Neural cell (in vitro differentiated cells): Measurements from ENCODE around the gene CD2AP. TPM values are rescaled to one million over a fixed set of nuclear protein-coding genes. Genes with fewer than 3 reads are reported as not detected.

Experiments
- H2AFZ ChIP-seq: fragments of 200-600, 300-800 bp; sonication (generic), shearing (Covaris generic); 2 replicates; pipeline ENCODE4 v1.6.0; 2014; ENCODE audit warnings: low read depth, mild to moderate bottlenecking, antibody characterized with exemption, low read length, moderate library complexity
- H3F3A ChIP-seq: fragments of 200-600 bp; shearing (Covaris generic); 2 replicates; pipeline ENCODE4 v1.6.1; 2016; ENCODE audit warnings: mild to moderate bottlenecking, moderate library complexity, mixed read lengths, antibody characterized with exemption, low read length; ENCODE audit not compliant: insufficient read depth, poor library complexity, severe bottlenecking
- H3K27ac ChIP-seq: fragments of 200-600, 300-800 bp; sonication (generic), shearing (Covaris generic); 2 replicates; pipeline ENCODE4 v1.5.1; 2014; ENCODE audit warnings: mild to moderate bottlenecking, low read length, moderate library complexity
- H3K27me3 ChIP-seq: fragments of 300-800, 200-600 bp; sonication (generic), shearing (Covaris generic); 2 replicates; pipeline ENCODE4 v1.6.0; 2014; ENCODE audit warnings: mild to moderate bottlenecking, low read depth, low read length, moderate library complexity; ENCODE audit not compliant: insufficient read depth
- H3K36me3 ChIP-seq: fragments of 300-800, 200-600 bp; sonication (generic), shearing (Covaris generic); 2 replicates; pipeline ENCODE4 v1.5.1; 2014; ENCODE audit warnings: mild to moderate bottlenecking, antibody characterized with exemption, low read length, moderate library complexity; ENCODE audit not compliant: insufficient read depth
- H3K4me2 ChIP-seq: fragments of 300-800, 200-600 bp; sonication (generic), shearing (Covaris generic); 2 replicates; pipeline ENCODE4 v1.6.0; 2014; ENCODE audit warnings: mild to moderate bottlenecking, low read length
- H3K4me3 ChIP-seq: fragments of 300-800, 200-600 bp; sonication (generic), shearing (Covaris generic); 2 replicates; pipeline ENCODE4 v1.5.1; 2014; ENCODE audit warnings: mild to moderate bottlenecking, low read length, moderate library complexity
- H3K79me2 ChIP-seq: fragments of 200-600 bp; shearing (Covaris generic); replicated peaks from 2 replicates; pipeline ENCODE4 v1.6.0; 2014; ENCODE audit warnings: mild to moderate bottlenecking, low read length, moderate library complexity; ENCODE audit not compliant: insufficient read depth
- H3K9ac ChIP-seq: fragments of 300-800, 200-600 bp; sonication (generic), shearing (Covaris generic); 2 replicates; pipeline ENCODE4 v1.6.1; 2016; ENCODE audit warnings: mild to moderate bottlenecking, low read length, mixed read lengths
- H3K9me2 ChIP-seq: fragments of 200-600 bp; shearing (Covaris generic); 2 replicates; pipeline ENCODE4 v1.6.1; 2016; ENCODE audit warnings: mild to moderate bottlenecking, low read length, mixed read lengths; ENCODE audit not compliant: insufficient read depth
- H3K9me3 ChIP-seq: fragments of 200-600, 300-800 bp; sonication (generic), shearing (Covaris generic); 2 replicates; pipeline ENCODE4 v1.6.1; 2016; ENCODE audit warnings: mild to moderate bottlenecking, mixed run types, low read length, moderate library complexity, mixed read lengths
- H4K20me1 ChIP-seq: fragments of 200-600 bp; shearing (Covaris generic); 2 replicates; pipeline ENCODE4 v1.6.1; 2016; ENCODE audit warnings: mild to moderate bottlenecking, mixed run types; ENCODE audit not compliant: insufficient read depth
- EP300 ChIP-seq: fragments of 450-650 bp; conservative IDR thresholded peaks from 2 replicates; pipeline ENCODE4 v1.6.1; 2014; ENCODE audit warnings: antibody characterized with exemption, mild to moderate bottlenecking, moderate library complexity; ENCODE audit not compliant: poor library complexity, severe bottlenecking
- EZH2 ChIP-seq: fragments of 200-600, 300-800 bp; shearing (Covaris generic), sonication (generic); IDR thresholded peaks from 2 replicates; pipeline ENCODE4 v1.6.1; 2014; ENCODE audit warnings: antibody characterized with exemption, low read length, borderline replicate concordance, mild to moderate bottlenecking; ENCODE audit not compliant: insufficient read depth, poor library complexity, severe bottlenecking
- MXI1 ChIP-seq: fragments of 450-650 bp; conservative IDR thresholded peaks from 2 replicates; pipeline ENCODE4 v1.6.1; 2014; ENCODE audit warnings: antibody characterized with exemption, mild to moderate bottlenecking; ENCODE audit not compliant: poor library complexity, severe bottlenecking
- POLR2AphosphoS5 ChIP-seq: IDR thresholded peaks from 2 replicates; pipeline ENCODE4 v1.6.1; 2012
- RAD21 ChIP-seq: fragments of 450-650 bp; conservative IDR thresholded peaks from 2 replicates; pipeline ENCODE4 v1.6.1; 2014; ENCODE audit warnings: antibody characterized with exemption, mild to moderate bottlenecking, moderate library complexity
- SMC3 ChIP-seq: fragments of 450-650 bp; conservative IDR thresholded peaks from 2 replicates; pipeline ENCODE4 v1.6.1; 2014; ENCODE audit warnings: antibody characterized with exemption, mild to moderate bottlenecking, moderate library complexity; ENCODE audit not compliant: poor library complexity
- TAF1 ChIP-seq: IDR thresholded peaks from 2 replicates; pipeline ENCODE4 v1.6.1; 2012; ENCODE audit warnings: low read depth
- polyA plus RNA-seq: library from polyadenylated mRNA; depleted of rRNA; stranded (reverse); fragments of >200 nt; gene quantifications from 2 replicates; pipeline ENCODE4 v1.2.3, GENCODE V29; 2014
- small RNA-seq, 3 experiments: library from RNA; depleted of rRNA; stranded (forward); fragments of <200 nt; gene quantifications; one replicate each; pipeline ENCODE3, GENCODE V24; 2012
- TF ChIP-seq, protein P1 (sequence below): IDR thresholded peaks from 2 replicates; pipeline ENCODE4 v1.6.1; 2012; ENCODE audit warnings: borderline replicate concordance
- TF ChIP-seq, protein P2 (sequence below): fragments of 450-650 bp; IDR thresholded peaks from 2 replicates; pipeline ENCODE4 v1.5.1; 2014; ENCODE audit warnings: antibody characterized with exemption, mild to moderate bottlenecking, moderate library complexity; ENCODE audit not compliant: poor library complexity, severe bottlenecking

Gene CD2AP
- polyA plus RNA-seq, 1 donor from 2014 or later: 16.8 TPM

DNA sequence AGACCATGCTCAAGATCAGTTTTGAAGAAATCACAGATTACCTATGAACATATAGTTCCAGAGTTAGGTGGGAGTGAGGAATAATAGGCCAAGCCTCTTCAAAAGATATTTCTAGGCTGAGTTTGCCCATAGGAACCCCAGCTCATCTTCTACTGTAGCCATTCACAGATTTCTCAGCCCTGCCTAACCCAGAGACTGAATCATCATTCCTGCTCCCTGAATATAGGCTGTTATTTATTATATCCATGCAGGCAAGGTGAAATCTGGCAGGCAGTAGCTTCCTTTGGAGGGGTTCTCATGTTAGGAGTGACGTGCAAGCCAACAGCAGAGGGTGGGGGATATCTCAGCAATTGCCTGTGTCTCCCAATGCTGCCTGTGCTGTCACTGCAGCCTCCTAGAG lies 195.2 kb downstream of the CD2AP start:
- Histone ChIP-seq H3K9ac (no peak overlapping the region), H3F3A (no peaks in the 10 kb centered on the region), H4K20me1 (no peaks in the 10 kb centered on the region), H3K4me2 (no peak overlapping the region), H3K36me3 (no peaks in the 10 kb centered on the region), H2AFZ (no peak overlapping the region), H3K27ac (no peak overlapping the region), H3K27me3 (no peaks in the 10 kb centered on the region), H3K9me3 (no peaks in the 10 kb centered on the region), H3K9me2 (no peaks in the 10 kb centered on the region), H3K4me3 (no peak overlapping the region), H3K79me2 (no peaks in the 10 kb centered on the region)
- TF ChIP-seq EZH2 (no peak), RAD21 (no peak), MXI1 (no peak), EP300 (no peak)
- TF ChIP-seq, protein P1, sequence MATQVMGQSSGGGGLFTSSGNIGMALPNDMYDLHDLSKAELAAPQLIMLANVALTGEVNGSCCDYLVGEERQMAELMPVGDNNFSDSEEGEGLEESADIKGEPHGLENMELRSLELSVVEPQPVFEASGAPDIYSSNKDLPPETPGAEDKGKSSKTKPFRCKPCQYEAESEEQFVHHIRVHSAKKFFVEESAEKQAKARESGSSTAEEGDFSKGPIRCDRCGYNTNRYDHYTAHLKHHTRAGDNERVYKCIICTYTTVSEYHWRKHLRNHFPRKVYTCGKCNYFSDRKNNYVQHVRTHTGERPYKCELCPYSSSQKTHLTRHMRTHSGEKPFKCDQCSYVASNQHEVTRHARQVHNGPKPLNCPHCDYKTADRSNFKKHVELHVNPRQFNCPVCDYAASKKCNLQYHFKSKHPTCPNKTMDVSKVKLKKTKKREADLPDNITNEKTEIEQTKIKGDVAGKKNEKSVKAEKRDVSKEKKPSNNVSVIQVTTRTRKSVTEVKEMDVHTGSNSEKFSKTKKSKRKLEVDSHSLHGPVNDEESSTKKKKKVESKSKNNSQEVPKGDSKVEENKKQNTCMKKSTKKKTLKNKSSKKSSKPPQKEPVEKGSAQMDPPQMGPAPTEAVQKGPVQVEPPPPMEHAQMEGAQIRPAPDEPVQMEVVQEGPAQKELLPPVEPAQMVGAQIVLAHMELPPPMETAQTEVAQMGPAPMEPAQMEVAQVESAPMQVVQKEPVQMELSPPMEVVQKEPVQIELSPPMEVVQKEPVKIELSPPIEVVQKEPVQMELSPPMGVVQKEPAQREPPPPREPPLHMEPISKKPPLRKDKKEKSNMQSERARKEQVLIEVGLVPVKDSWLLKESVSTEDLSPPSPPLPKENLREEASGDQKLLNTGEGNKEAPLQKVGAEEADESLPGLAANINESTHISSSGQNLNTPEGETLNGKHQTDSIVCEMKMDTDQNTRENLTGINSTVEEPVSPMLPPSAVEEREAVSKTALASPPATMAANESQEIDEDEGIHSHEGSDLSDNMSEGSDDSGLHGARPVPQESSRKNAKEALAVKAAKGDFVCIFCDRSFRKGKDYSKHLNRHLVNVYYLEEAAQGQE: no peak

DNA sequence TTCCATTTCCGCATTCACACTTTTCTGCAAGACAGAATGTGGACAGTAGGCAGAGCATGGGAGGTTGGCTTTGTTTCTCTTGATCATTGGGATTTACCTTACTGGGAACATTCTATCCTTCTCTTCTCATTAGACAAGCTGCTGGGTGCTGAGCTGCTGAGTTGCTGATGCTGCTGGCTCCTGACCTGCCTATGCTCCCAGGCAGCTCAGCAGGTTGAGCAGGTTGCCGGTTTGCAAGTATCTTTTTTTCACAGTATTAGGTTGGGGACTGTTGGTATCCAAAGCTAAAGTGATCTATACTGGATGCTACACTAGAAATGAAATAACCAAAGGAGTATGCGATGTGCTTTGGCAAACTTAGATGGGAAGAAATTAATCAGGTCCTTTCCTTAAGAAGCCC lies 197.1 kb downstream of the CD2AP start:
- Histone ChIP-seq H3K4me3 (no peak overlapping the region), H3K9me3 (no peaks in the 10 kb centered on the region), H4K20me1 (no peaks in the 10 kb centered on the region), H3F3A (no peaks in the 10 kb centered on the region), H3K9me2 (no peaks in the 10 kb centered on the region), H3K9ac (no peak overlapping the region), H3K27me3 (no peaks in the 10 kb centered on the region), H3K36me3 (no peaks in the 10 kb centered on the region), H3K27ac (no peak overlapping the region), H3K4me2 (no peak overlapping the region), H2AFZ (no peak overlapping the region), H3K79me2 (no peaks in the 10 kb centered on the region)
- TF ChIP-seq, protein P2, sequence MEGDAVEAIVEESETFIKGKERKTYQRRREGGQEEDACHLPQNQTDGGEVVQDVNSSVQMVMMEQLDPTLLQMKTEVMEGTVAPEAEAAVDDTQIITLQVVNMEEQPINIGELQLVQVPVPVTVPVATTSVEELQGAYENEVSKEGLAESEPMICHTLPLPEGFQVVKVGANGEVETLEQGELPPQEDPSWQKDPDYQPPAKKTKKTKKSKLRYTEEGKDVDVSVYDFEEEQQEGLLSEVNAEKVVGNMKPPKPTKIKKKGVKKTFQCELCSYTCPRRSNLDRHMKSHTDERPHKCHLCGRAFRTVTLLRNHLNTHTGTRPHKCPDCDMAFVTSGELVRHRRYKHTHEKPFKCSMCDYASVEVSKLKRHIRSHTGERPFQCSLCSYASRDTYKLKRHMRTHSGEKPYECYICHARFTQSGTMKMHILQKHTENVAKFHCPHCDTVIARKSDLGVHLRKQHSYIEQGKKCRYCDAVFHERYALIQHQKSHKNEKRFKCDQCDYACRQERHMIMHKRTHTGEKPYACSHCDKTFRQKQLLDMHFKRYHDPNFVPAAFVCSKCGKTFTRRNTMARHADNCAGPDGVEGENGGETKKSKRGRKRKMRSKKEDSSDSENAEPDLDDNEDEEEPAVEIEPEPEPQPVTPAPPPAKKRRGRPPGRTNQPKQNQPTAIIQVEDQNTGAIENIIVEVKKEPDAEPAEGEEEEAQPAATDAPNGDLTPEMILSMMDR: no peak
- TF ChIP-seq POLR2AphosphoS5 (no peak), SMC3 (no peak), EP300 (no peak), TAF1 (no peak), MXI1 (no peak), RAD21 (no peak), EZH2 (no peak)
- TF ChIP-seq, protein P1: no peak

Small RNA genes lying within 50 kb of the gene (small RNA-seq; reads per million reads assigned to genes)
- gene RF00019: 0 to 1.2 (median 0) reads per million in 3 experiments

Other genes starting within 250 kb of the CD2AP start
- gene TNFRSF21, start 167.9 kb upstream of the CD2AP start, polyA plus RNA-seq: 13.0 and 14.0 TPM in 2 replicates
- not detected in 2 replicates for gene ADGRF4, start 220.8 kb downstream of the CD2AP start, polyA plus RNA-seq